ENCODE measurements around the gene JAML. TPM values are rescaled to one million over a fixed set of nuclear protein-coding genes. Genes with fewer than 3 reads are reported as not detected.
A peak's percentile ranks its signal among the peaks of the same experiment; 100 is the strongest.

The JAML gene
- total and polyA plus RNA-seq, 2 of the 13 experiments (the other 11 are each of a cell fraction or from before 2014, with no cell fraction given): 2.0 to 3.3 TPM

DNA sequence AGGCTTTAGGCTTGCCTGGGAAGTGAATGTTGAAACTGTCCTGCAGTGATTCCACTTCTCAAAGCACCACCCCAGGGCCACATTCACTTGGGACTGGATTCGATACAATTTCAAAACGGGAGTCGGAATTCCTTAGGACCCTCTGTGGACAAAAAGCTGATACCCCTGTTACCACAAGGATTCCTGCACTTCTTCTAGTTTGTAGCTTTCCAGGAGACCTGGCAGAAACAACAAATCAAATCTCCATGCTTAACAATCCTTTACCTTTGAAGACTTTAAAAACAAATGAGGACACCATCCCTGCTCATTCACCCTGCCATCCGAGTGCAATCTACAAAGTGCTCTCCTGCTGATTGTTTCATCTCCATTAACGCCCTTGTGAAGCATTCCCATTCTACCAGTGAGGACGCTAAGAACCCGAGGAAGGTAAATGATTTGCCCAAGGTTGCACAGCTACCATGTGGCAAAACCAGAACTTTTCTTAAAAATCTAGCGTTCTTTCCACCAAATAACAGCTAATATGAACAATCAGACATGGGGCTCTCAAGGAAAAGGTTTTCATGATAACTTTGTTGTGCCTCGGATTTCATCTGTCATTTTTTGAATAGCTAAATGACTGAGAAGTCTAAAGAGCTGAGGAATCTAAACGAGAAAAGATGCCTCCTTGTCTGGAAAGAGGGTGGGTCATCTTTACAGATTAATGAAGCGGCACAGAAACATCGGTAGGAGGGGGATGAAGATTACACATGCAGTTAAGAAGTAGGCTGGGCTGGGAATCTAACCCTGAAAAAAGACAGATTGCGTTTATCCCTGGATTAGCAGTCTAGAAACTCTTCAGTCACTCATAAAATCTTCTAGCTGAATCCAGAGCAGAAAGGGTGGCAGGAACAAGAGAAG is 40.0 kb upstream of the JAML start (continued):
- TF ChIP-seq, protein P1, sequence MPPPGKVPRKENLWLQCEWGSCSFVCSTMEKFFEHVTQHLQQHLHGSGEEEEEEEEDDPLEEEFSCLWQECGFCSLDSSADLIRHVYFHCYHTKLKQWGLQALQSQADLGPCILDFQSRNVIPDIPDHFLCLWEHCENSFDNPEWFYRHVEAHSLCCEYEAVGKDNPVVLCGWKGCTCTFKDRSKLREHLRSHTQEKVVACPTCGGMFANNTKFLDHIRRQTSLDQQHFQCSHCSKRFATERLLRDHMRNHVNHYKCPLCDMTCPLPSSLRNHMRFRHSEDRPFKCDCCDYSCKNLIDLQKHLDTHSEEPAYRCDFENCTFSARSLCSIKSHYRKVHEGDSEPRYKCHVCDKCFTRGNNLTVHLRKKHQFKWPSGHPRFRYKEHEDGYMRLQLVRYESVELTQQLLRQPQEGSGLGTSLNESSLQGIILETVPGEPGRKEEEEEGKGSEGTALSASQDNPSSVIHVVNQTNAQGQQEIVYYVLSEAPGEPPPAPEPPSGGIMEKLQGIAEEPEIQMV (CRISPR knock-in tag; IDR thresholded peaks at IDR 0.05; ENCODE audit: low read depth): 0 out of 2 replicates have a peak, but pooled peaks have one; percentile 0
- TF ChIP-seq RFX1 (IDR thresholded peaks at IDR 0.05) (no peak), RCOR2 (CRISPR knock-in tag; IDR thresholded peaks at IDR 0.05) (no peak), ZNF20 (CRISPR knock-in tag; IDR thresholded peaks at IDR 0.05) (no peak), FOXA1 (IDR thresholded peaks at IDR 0.05) (no peak), FOXA1 (CRISPR knock-in tag; IDR thresholded peaks at IDR 0.05) (no peak), ZBTB20 (CRISPR knock-in tag; IDR thresholded peaks at IDR 0.05; ENCODE audit: borderline replicate concordance, low read depth) (0 out of 2 replicates have a peak, but pooled peaks have one; percentile 0), YEATS4 (CRISPR knock-in tag; IDR thresholded peaks at IDR 0.05; ENCODE audit: borderline replicate concordance) (no peak), MIER3 (CRISPR knock-in tag; IDR thresholded peaks at IDR 0.05; ENCODE audit: borderline replicate concordance) (no peak), ZNF431 (CRISPR knock-in tag; IDR thresholded peaks at IDR 0.05; ENCODE audit: borderline replicate concordance, low read depth) (peak; percentile 25; the same call in 1 of the 2 replicates), TBX3 (IDR thresholded peaks at IDR 0.05; ENCODE audit: borderline replicate concordance) (no peak), POLR2G (IDR thresholded peaks at IDR 0.05; ENCODE audit: low read depth, low read length) (no peak), ATF7 (IDR thresholded peaks at IDR 0.05) (no peak), ATF7 (CRISPR knock-in tag; IDR thresholded peaks at IDR 0.05) (no peak), RNF2 (conservative IDR thresholded peaks at IDR 0.05; ENCODE audit: low read depth) (no peak), TMF1 (CRISPR knock-in tag; IDR thresholded peaks at IDR 0.05; ENCODE audit: low read depth) (no peak)
- TF ChIP-seq, protein P2, sequence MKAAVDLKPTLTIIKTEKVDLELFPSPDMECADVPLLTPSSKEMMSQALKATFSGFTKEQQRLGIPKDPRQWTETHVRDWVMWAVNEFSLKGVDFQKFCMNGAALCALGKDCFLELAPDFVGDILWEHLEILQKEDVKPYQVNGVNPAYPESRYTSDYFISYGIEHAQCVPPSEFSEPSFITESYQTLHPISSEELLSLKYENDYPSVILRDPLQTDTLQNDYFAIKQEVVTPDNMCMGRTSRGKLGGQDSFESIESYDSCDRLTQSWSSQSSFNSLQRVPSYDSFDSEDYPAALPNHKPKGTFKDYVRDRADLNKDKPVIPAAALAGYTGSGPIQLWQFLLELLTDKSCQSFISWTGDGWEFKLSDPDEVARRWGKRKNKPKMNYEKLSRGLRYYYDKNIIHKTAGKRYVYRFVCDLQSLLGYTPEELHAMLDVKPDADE (CRISPR knock-in tag; IDR thresholded peaks at IDR 0.05): no peak
- TF ChIP-seq, protein P3, sequence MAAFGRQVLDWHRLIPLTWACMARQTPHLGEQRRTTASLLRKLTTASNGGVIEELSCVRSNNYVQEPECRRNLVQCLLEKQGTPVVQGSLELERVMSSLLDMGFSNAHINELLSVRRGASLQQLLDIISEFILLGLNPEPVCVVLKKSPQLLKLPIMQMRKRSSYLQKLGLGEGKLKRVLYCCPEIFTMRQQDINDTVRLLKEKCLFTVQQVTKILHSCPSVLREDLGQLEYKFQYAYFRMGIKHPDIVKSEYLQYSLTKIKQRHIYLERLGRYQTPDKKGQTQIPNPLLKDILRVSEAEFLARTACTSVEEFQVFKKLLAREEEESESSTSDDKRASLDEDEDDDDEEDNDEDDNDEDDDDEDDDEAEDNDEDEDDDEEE (CRISPR knock-in tag; IDR thresholded peaks at IDR 0.05): no peak
- TF ChIP-seq, protein P4, sequence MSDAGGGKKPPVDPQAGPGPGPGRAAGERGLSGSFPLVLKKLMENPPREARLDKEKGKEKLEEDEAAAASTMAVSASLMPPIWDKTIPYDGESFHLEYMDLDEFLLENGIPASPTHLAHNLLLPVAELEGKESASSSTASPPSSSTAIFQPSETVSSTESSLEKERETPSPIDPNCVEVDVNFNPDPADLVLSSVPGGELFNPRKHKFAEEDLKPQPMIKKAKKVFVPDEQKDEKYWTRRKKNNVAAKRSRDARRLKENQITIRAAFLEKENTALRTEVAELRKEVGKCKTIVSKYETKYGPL (CRISPR knock-in tag; IDR thresholded peaks at IDR 0.05): 0 out of 2 replicates have a peak, but pooled peaks have one; percentile 32
- TF ChIP-seq, protein P5, sequence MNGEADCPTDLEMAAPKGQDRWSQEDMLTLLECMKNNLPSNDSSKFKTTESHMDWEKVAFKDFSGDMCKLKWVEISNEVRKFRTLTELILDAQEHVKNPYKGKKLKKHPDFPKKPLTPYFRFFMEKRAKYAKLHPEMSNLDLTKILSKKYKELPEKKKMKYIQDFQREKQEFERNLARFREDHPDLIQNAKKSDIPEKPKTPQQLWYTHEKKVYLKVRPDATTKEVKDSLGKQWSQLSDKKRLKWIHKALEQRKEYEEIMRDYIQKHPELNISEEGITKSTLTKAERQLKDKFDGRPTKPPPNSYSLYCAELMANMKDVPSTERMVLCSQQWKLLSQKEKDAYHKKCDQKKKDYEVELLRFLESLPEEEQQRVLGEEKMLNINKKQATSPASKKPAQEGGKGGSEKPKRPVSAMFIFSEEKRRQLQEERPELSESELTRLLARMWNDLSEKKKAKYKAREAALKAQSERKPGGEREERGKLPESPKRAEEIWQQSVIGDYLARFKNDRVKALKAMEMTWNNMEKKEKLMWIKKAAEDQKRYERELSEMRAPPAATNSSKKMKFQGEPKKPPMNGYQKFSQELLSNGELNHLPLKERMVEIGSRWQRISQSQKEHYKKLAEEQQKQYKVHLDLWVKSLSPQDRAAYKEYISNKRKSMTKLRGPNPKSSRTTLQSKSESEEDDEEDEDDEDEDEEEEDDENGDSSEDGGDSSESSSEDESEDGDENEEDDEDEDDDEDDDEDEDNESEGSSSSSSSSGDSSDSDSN (CRISPR knock-in tag; IDR thresholded peaks at IDR 0.05): no peak
- TF ChIP-seq, protein P6, sequence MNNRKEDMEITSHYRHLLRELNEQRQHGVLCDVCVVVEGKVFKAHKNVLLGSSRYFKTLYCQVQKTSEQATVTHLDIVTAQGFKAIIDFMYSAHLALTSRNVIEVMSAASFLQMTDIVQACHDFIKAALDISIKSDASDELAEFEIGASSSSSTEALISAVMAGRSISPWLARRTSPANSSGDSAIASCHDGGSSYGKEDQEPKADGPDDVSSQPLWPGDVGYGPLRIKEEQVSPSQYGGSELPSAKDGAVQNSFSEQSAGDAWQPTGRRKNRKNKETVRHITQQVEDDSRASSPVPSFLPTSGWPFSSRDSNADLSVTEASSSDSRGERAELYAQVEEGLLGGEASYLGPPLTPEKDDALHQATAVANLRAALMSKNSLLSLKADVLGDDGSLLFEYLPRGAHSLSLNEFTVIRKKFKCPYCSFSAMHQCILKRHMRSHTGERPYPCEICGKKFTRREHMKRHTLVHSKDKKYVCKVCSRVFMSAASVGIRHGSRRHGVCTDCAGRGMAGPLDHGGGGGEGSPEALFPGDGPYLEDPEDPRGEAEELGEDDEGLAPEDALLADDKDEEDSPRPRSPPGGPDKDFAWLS (CRISPR knock-in tag; IDR thresholded peaks at IDR 0.05; ENCODE audit: borderline replicate concordance): 0 out of 2 replicates have a peak, but pooled peaks have one; percentile 66
